ENCODE results near the gene GOPC.
A peak's percentile ranks its signal among the peaks of the same experiment; 100 is the strongest.

GOPC gene

DNA sequence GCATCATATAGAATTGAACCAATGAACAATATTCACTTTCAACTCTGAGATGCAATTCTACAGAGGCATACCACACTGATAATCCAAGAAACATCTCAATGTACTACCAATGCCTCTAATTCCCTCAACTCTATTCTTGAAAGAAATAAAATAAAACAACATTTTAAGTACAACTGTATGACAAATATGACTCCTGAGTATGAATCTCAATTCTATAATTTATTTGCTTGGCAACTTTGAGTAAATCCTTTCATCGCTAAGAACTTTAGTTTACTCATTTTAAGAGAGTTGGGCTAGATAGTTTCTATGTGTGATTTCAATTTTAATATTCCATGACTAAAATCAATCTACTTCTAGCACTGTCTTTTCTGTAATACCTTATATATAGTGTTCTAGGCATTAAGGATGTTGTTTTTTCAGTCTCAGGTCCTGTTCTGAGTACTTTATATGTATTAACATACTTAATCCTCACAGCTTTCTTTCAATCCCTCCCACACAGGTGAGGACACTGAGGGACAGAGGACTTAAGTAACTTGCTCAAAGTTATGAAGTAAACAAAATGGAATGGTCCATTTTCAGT is 33.4 kb downstream of the GOPC start:
- TF ChIP-seq, protein P1, sequence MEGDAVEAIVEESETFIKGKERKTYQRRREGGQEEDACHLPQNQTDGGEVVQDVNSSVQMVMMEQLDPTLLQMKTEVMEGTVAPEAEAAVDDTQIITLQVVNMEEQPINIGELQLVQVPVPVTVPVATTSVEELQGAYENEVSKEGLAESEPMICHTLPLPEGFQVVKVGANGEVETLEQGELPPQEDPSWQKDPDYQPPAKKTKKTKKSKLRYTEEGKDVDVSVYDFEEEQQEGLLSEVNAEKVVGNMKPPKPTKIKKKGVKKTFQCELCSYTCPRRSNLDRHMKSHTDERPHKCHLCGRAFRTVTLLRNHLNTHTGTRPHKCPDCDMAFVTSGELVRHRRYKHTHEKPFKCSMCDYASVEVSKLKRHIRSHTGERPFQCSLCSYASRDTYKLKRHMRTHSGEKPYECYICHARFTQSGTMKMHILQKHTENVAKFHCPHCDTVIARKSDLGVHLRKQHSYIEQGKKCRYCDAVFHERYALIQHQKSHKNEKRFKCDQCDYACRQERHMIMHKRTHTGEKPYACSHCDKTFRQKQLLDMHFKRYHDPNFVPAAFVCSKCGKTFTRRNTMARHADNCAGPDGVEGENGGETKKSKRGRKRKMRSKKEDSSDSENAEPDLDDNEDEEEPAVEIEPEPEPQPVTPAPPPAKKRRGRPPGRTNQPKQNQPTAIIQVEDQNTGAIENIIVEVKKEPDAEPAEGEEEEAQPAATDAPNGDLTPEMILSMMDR (IDR thresholded peaks at IDR 0.05; ENCODE audit: poor library complexity, severe bottlenecking): no peak
- H3K36me3 ChIP-seq (ENCODE audit: low read depth): peaks cover 100% of the 10 kb centered on the region
- H3K27ac ChIP-seq (ENCODE audit: poor library complexity, severe bottlenecking): no peak overlapping the region
- no peaks in the 10 kb centered on the region for H3K9me3 ChIP-seq (ENCODE audit: severe bottlenecking)
- no peaks in the 10 kb centered on the region for H3K4me1 ChIP-seq (ENCODE audit: insufficient read depth, poor library complexity, severe bottlenecking)
- H3K4me3 ChIP-seq (ENCODE audit: severe bottlenecking): no peak overlapping the region
- no peaks in the 10 kb centered on the region for H3K27me3 ChIP-seq (ENCODE audit: insufficient read depth, poor library complexity, severe bottlenecking)
- ATAC-seq (ENCODE audit: low read depth): no peak
- no peak for DNase-seq (ENCODE audit: low spot score)

DNA sequence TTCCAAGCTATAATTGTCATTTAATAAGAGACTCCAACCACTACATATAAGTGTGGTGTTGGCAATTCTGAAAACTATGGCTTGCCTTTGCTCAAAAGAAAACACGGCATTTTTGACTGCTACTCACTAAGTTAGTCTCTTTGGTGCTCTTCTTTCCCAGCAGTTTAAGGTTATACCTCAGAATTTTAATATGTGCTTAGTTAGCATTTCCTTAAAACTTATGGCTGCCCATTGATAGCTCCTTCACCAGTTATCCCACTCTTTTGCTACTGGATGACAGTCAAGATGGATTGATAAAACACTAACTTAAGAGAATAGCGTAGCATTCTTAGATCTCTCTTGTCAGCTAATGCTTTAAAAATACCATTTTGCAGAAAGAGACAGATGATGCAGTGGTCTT is 34.1 kb downstream of the GOPC start:
- no peaks in the 10 kb centered on the region for H3K9me3 ChIP-seq (ENCODE audit: severe bottlenecking)
- no peaks in the 10 kb centered on the region for H3K27me3 ChIP-seq (ENCODE audit: insufficient read depth, poor library complexity, severe bottlenecking)
- H3K27ac ChIP-seq (ENCODE audit: poor library complexity, severe bottlenecking): no peak overlapping the region
- ATAC-seq (ENCODE audit: low read depth): no peak
- peaks cover 98% of the 10 kb centered on the region for H3K36me3 ChIP-seq (ENCODE audit: low read depth)
- no peak for DNase-seq (ENCODE audit: low spot score)
- no peaks in the 10 kb centered on the region for H3K4me1 ChIP-seq (ENCODE audit: insufficient read depth, poor library complexity, severe bottlenecking)
- TF ChIP-seq, protein P1 (IDR thresholded peaks at IDR 0.05; ENCODE audit: poor library complexity, severe bottlenecking): no peak
- no peak overlapping the region for H3K4me3 ChIP-seq (ENCODE audit: severe bottlenecking)

DNA sequence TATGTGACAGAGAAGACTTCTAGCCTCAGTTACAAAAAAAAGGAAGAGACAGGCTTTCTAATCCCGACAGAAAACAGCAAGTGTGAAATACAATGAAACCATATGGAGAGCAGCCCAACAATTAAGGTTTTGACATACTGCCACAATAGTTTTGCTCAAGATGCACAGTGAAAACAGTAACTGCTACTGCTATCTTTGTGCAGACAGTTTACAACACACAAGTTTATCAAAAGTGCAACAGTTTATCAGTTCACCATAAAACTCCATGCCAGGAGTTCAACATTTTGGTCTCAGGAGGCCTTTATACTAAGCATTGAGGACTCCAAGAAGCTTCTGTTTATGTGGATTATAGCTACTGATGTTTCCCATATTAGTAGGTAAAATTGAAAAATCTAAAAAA is 37.6 kb downstream of the GOPC start:
- Histone ChIP-seq H3K36me3 (ENCODE audit: low read depth) (peaks cover 98% of the 10 kb centered on the region), H3K4me1 (ENCODE audit: insufficient read depth, poor library complexity, severe bottlenecking) (no peaks in the 10 kb centered on the region)

DNA sequence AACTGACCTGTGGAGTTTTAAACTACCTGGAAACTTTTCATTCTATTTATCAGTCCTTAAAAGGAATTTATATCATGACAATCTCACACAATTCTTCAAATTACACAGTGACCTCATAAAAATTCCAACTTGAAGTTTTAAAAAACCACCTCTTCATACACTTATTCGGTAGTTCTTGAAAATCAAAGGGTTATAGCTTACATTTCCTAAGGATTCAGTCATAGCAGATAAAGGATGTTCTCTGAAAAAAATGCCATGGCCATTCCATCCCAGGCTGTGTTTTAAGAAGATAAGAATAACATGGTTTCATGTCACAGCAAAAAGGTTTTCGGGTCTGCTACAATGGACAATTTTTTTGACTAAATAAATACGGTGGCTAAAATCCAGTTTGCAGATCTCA is 41.2 kb downstream of the GOPC start:
- H3K36me3 ChIP-seq (ENCODE audit: low read depth): peaks cover 83% of the 10 kb centered on the region
- H3K4me3 ChIP-seq (ENCODE audit: severe bottlenecking): no peak overlapping the region
- H3K27me3 ChIP-seq (ENCODE audit: insufficient read depth, poor library complexity, severe bottlenecking): no peaks in the 10 kb centered on the region
- ATAC-seq (ENCODE audit: low read depth): no peak
- TF ChIP-seq, protein P1 (IDR thresholded peaks at IDR 0.05; ENCODE audit: poor library complexity, severe bottlenecking): no peak
- H3K9me3 ChIP-seq (ENCODE audit: severe bottlenecking): no peaks in the 10 kb centered on the region
- peak overlapping the region; percentile 10 for H3K27ac ChIP-seq (ENCODE audit: poor library complexity, severe bottlenecking)
- H3K4me1 ChIP-seq (ENCODE audit: insufficient read depth, poor library complexity, severe bottlenecking): peaks cover 10% of the 10 kb centered on the region
- no peak for DNase-seq (ENCODE audit: low spot score)

More for the DNA sequence above, 37.6 kb downstream of the GOPC start:
- no peak overlapping the region for H3K4me3 ChIP-seq (ENCODE audit: severe bottlenecking)
- ATAC-seq (ENCODE audit: low read depth) (no peak), DNase-seq (ENCODE audit: low spot score) (no peak)
- H3K27ac ChIP-seq (ENCODE audit: poor library complexity, severe bottlenecking): no peak overlapping the region
- TF ChIP-seq, protein P1 (IDR thresholded peaks at IDR 0.05; ENCODE audit: poor library complexity, severe bottlenecking): no peak
- no peaks in the 10 kb centered on the region for H3K9me3 ChIP-seq (ENCODE audit: severe bottlenecking)
- H3K27me3 ChIP-seq (ENCODE audit: insufficient read depth, poor library complexity, severe bottlenecking): no peaks in the 10 kb centered on the region

DNA sequence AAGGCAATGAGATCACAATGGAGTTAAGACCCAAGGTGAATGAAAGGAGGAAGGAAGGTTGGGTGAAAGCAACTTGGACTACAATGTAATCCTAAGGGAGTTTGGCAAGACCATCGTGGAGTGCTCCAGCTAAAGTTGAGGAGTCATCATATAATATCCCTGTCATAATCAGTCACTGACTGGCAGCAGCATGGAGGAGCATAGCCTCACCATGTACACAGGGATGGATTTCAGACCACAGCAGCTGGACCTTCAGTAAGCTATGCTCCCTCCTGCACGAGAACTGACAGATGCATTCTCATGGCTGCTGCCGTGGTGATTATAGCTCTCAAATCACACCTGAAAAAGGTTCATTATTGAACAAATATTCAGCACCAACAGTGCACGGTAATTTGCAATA is 43.0 kb downstream of the GOPC start:
- DNase-seq (ENCODE audit: low spot score): no peak

More for the DNA sequence above, 43.0 kb downstream of the GOPC start:
- H3K36me3 ChIP-seq (ENCODE audit: low read depth): peaks cover 66% of the 10 kb centered on the region
- H3K27ac ChIP-seq (ENCODE audit: poor library complexity, severe bottlenecking): peak overlapping the region; percentile 33
- H3K4me3 ChIP-seq (ENCODE audit: severe bottlenecking): no peak overlapping the region
- TF ChIP-seq, protein P1 (IDR thresholded peaks at IDR 0.05; ENCODE audit: poor library complexity, severe bottlenecking): no peak
- no peaks in the 10 kb centered on the region for H3K27me3 ChIP-seq (ENCODE audit: insufficient read depth, poor library complexity, severe bottlenecking)
- peak; percentile 38; the same call in 1 of the 3 replicates for ATAC-seq (ENCODE audit: low read depth)
- H3K4me1 ChIP-seq (ENCODE audit: insufficient read depth, poor library complexity, severe bottlenecking): peaks cover 26% of the 10 kb centered on the region
- no peaks in the 10 kb centered on the region for H3K9me3 ChIP-seq (ENCODE audit: severe bottlenecking)

Data from RWPE2 (cell line).